AG20443 (cell line): ENCODE measurements around the gene ZBTB38.
A peak's percentile ranks its signal among the peaks of the same experiment; 100 is the strongest.

Experiments
- DNase-seq: peaks from one replicate; pipeline ENCODE4 v3.0.0; 2012; ENCODE audit warnings: low spot score, mixed read lengths

The ZBTB38 gene

DNA sequence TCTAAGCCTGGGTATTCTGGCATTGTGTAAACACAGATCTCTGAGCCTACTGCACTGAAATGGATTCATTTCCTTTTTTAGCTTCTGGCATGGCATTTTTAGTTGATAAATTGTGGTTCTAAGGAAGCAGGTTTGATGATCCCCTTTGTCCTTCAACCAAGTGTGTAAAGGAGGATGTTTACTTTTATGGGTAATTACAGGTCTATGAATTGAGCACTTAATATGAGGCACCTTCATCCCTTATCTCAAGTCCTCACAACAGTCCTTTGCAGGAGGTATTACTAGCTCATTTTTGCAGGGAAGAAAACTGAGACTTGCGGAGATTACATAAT is 30.8 kb upstream of the ZBTB38 start:
- DNase-seq: no peak

DNA sequence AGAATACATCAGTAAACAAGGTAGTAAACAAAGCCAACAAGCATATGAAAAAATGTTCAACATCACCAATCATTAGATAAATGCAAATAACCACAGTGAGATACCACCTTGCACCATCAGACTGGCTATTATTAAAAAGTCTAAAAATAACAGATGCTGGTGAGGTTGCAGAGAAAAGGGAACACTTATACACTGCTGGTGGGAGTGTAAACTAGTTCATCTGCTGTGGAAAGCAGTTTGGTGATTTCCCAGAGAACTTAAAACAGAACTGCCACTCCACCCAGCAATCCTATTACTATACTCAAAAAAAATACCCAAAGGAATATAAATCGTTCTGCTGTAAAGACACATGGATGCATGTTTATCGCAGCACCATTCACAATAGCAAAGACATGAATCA is 30.3 kb upstream of the ZBTB38 start:
- DNase-seq: no peak

GRCh38 chr3:141338881-141339280 is 29.4 kb upstream of the ZBTB38 start:
- DNase-seq: no peak

GRCh38 chr3:141341536-141341935 is 26.8 kb upstream of the ZBTB38 start:
- DNase-seq: no peak

DNA sequence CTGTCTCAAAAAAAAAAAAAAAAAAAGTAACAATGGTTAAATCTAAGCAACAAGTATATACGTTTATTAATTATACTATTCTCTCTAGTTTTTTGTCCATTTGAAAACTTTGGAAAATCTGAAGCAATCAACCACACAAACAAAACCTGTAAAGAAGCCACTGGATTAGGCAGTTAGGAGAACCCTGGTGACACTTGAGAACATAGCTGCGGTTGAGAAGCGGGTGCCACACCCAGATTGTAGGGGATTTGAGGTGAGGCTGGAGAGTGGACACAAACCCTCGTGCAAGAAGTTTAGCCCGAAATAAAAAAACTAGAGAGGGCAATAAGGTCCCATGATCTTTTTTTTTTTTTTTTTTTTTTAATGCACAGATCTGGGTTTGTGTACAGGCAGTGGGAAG is 25.9 kb upstream of the ZBTB38 start:
- DNase-seq: no peak

GRCh38 chr3:141343077-141343476 is 25.2 kb upstream of the ZBTB38 start:
- no peak for DNase-seq

DNA sequence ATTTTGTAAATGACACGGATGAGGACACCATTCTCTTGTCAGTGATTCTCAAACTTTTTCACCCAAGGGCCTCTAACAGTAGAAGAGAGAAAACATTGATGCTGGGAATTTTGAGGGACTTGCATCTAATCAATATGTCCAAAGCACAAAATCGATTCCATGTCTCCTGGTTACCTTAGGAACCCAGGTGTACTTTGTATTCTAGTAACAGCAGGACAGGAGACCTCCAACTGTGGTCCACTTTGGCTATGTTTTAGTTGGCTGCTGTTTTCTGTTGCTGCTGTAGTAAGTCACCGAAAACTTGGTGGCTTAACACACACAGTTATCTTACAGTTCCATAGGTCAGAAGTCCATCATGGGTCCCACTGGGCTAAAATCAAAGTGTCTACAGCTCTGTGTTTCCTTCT is 24.4 kb upstream of the ZBTB38 start:
- no peak for DNase-seq

- DNase-seq: no peak
Observed at GRCh38 chr3:141345528-141345927, 22.8 kb upstream of the ZBTB38 start.

DNA sequence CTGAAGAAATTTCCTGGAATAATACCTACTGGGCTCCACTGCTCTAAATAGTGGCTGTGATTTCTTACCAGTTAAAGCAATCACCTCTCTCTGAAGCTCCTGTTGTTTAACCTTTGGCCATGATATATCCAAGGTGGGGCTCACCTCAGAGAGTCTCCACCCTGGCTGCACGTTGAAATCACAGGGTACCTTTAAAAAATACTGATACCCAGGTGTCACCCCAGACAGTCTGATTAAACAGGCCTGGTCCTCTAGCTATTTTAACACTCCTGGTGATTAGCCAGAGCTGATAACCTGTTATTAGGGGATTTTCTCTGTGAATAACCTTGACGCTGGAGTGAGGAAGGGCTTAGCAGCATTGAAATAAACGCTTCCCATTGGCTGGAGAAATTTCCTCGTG is 22.3 kb upstream of the ZBTB38 start:
- no peak for DNase-seq

DNA sequence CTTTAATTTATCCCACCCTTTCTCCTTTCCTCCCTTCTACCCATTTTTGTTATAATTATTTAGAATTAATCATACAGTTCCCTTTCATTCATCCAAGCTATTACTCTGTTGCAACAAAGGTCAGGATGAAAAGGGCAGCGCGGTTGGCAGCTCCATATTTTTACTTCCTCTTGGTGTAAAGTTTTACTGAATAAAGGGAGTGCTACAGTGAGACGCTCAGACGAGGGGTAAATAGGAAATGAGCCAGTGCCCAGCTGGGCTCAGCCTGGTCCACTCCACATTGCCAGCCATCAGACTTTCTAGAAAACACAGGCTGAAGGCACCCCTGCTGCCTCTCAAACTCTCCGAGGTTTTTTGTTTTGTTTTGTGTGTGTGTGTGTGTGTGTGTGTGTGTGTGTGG is 21.9 kb upstream of the ZBTB38 start:
- no peak for DNase-seq

DNA sequence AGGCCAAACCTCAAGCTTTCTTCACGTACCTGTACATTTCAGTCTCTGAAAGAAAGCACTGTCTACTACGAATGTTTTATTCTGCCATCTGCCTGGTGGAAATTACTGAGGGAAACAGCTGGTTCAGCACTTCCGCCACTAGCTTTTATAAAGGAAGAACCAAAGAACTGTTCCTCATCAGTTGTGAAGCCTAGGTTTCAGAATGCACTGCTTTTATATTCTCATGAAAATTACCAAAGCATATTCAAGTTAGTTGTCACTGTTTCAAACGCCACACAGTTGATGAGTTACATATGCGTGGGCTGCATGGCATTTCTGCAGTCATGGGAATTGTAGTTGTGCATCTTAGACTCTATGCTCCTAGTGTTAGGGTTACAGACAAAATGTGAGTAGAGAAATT is 21.5 kb upstream of the ZBTB38 start:
- no peak for DNase-seq

DNA sequence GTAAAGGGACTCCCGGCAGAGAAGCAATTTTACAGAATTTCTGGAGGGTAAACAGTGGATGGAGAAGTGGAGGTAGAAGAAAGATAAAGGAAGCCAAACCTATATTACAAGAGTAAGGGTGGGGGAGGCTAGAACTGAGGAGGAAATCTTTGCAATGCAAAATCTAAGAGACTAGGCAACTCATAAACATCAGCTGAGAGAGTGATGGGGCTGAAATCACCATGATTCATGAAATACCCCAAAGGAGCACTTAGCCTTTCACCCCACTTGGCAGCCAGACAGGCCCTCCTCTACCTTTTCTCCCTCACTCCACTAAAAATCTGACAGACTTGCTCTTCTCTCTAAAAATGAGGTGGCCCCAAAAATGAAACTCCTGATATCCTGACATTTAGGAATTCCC is 19.5 kb upstream of the ZBTB38 start:
- no peak for DNase-seq

DNA sequence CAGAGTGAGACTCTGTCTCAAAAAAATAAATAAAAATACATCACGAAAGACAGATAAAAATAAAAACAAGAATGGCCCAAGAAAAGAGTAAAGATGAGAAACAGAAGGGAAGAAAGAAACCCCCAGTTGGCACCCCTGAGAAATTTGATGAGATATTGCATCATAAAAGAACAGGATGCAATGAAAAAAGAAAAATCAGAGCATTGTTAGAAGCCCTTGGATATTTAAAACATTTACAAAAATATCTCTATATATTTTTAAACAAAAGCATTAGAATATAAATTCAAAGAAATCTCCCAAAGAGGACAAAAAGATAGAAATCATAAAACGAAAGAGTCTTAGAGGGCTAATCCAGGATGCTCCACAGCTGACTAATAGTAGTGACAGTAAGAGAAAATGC is 18.6 kb upstream of the ZBTB38 start:
- DNase-seq: no peak

GRCh38 chr3:141350666-141351065 is 17.6 kb upstream of the ZBTB38 start:
- no peak for DNase-seq

DNA sequence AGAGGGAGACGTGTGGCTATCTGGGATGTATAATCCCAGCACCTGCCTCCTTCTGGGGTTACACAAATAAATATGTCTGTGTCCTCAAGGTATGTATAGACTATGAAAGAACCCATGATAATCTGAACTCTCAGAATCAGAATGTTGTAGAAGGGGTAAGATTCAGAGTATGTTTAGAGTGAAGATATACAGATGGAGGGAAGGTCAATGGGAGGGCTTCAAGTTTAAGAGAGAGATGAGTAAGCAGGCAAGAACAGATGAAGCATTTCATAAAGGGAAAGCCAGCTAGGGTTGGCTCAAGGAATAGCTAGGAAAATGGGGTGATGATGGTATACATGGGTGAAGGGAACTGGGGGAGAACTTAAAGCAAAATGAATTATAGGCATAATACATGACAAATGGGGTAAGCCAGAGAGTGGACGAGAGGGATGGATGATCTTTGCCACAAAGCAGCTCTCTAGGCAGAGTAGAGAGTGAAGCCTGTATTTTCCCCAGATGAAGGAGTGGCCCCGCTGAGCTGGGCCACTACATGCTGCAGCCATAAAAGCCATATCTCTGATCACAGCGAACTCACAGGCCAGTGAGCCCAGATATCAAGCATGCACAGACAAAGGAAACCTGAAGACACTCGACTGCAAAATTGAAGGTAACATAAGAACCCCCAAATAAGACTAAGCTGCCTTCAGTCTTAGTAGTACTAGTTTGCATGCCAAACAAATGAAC is 15.9 kb upstream of the ZBTB38 start:
- DNase-seq: no peak

- DNase-seq: peak; percentile 46
Observed at GRCh38 chr3:141353652-141354495, 14.4 kb upstream of the ZBTB38 start.

GRCh38 chr3:141354517-141354916 is 13.8 kb upstream of the ZBTB38 start:
- DNase-seq: no peak

DNA sequence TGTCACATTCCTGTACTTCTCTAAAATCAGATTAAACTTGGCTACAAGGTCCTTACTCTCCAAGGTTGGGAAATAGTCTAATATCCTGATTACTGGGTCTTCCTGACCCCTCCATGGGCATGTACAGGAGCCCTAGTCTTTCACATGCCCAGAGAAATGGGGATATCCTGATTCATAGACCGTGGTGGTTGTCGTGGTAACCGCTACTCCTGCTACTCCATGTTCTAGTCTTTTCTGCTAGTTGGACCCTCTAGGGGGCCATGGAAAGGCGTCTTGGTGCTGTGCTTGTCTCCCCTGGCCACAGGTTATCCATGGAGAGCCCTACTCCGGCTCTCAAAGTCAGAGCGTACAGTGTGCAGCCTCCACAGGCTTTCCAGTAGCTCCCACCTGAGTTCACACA is 13.1 kb upstream of the ZBTB38 start:
- no peak for DNase-seq

DNA sequence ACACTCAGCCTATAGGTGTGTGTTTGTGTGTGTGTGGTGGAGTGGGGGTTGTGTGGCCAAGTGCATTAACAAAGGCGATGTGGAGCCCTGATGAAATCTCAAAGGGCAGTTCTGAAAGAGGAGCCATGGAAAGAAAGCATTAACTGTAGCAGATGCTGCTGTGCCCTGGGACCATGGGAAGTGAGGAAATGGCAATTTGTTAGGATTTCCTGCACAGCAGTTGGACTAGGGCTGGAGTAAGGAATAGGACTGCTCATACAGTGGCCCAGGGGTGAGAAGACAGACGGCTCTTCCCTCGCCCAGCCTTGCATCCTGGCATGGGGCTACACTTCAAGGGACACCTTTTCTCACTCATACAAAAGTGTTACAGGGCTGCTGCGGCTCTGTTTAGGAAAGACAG is 12.3 kb upstream of the ZBTB38 start:
- DNase-seq: no peak

DNA sequence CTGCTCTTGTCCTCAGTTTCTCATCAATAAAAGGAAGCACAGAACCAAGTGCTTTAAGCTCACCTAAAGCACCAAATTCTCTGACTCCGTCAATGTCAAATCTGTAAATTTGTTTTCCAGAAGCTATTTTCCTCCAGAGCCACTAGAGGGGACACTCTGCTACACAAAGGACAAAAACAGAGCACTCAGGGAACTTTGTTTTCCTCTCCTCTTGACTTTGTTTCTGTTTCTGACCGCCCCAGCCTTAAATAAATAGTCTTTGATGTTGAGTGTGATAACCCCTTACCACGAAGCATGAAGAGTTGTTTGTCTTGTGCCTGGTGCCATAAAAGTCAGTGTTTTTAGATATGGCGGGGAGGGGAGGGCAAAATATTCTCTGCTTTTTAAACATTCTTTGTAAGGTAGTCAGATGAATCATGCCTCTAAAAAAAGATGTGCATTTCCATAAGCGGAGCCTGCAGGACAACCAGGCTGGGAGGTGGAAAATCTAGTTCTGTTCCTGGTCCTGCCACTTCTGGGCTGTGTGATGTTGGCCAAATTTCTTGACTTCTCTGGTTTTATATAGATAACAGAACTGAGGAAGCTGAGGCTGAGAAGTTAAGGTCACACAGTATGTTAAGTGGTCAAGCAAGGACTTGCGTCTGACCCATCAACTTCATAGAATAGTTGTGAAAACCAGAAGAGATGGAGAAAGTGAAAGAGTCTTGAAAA is 7.3 kb upstream of the ZBTB38 start:
- peak; percentile 75 for DNase-seq

DNA sequence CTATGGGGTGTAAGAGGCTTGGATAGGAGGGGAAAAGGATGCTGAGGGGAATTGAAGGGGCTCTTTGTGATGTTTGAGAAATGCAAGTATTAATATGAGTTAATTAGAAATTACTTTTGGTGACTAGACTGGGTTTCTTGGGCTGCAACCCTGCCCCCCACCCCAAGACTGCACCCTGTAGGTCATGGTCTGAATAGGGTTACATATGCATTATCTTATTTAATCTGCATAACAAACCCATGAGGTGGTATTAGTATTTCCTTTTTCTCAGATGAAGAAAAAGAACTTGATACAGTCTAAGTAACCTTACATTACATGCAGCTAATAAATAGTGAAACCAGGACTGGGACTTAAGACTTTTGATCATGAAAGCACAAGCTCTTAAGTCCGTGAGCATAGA is 5.6 kb upstream of the ZBTB38 start:
- no peak for DNase-seq

DNA sequence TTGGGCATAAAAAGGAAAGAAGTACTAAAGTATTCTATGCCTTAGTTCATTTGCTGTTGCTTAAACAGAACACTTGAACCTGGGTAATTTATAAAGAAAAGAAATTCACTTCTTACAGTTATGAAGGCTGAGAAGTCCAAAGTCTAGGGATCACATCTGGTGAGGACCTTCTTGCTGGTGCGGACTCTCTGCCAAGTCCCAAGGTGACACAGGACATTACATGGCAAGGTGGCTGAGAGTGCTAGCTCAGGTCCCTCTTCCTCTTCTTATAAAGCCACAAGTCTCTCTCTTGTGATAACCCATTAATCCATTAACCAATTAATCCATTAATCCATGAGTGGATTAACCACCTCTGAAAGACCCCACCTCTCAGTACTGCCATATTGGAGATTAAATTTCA is 3.1 kb upstream of the ZBTB38 start:
- no peak for DNase-seq
